IMR-90 (cell line): ENCODE measurements around the gene EXOC2. TPM values are rescaled to one million over a fixed set of nuclear protein-coding genes. Genes with fewer than 3 reads are reported as not detected.

Experiments
- ATAC-seq: fragments of 200-7000 bp; cut with Tn5 transposase; 2 replicates; pipeline ENCODE4 v1.9.1; 2020; ENCODE audit warnings: low read depth, mild to moderate bottlenecking, moderate library complexity
- BruUV-seq: library from RNA; stranded (reverse); fragments of 400-500 nt; replicated peaks from 2 replicates; lab custom pipeline; 2021; lab: Mats Ljungman, UMichigan
- CTCF ChIA-PET: fragments of 300-600 bp; formaldehyde crosslinking; extraction: SDS; loops from one replicate; lab custom pipeline; 2021; ENCODE audit warnings: antibody characterized with exemption; lab: Yijun Ruan, JAX
- POLR2A ChIA-PET: fragments of 300-600 bp; sonication (Branson Sonifier 250); formaldehyde crosslinking; loops from one replicate; lab custom pipeline; 2022; ENCODE audit warnings: antibody characterized with exemption; ENCODE audit not compliant: unreplicated experiment; lab: Charles Lee
- DNase-seq: peaks from one replicate; pipeline ENCODE4 v3.0.0; 2013
- H2AFZ ChIP-seq: replicated peaks from 2 replicates; pipeline ENCODE3; 2013; ENCODE audit warnings: low read length, mild to moderate bottlenecking; ENCODE audit not compliant: poor library complexity
- H2AK5ac ChIP-seq: 2 replicates; pipeline ENCODE4 v1.6.1; 2013; ENCODE audit warnings: low read depth, low read length, inconsistent platforms
- H2AK9ac ChIP-seq: replicated peaks from 2 replicates; pipeline ENCODE3; 2013; ENCODE audit warnings: mild to moderate bottlenecking, low read depth, low read length, moderate library complexity; ENCODE audit not compliant: poor library complexity
- H2BK120ac ChIP-seq: 2 replicates; pipeline ENCODE4 v1.6.1; 2013; ENCODE audit warnings: low read depth, low read length, inconsistent platforms
- H2BK15ac ChIP-seq: 3 replicates; pipeline ENCODE4 v1.6.1; 2013; ENCODE audit warnings: low read depth, low read length, inconsistent platforms
- H2BK20ac ChIP-seq: 2 replicates; pipeline ENCODE4 v1.6.1; 2013; ENCODE audit warnings: low read depth, mild to moderate bottlenecking, inconsistent platforms, low read length, moderate library complexity
- H2BK5ac ChIP-seq: 2 replicates; pipeline ENCODE4 v1.6.1; 2013; ENCODE audit warnings: mild to moderate bottlenecking, low read depth, low read length, inconsistent platforms; ENCODE audit not compliant: poor library complexity, severe bottlenecking
- H3K14ac ChIP-seq: replicated peaks from 2 replicates; pipeline ENCODE4 v1.6.1; 2013; ENCODE audit warnings: low read depth, low read length, inconsistent platforms
- H3K18ac ChIP-seq: 2 replicates; pipeline ENCODE4 v1.6.1; 2013; ENCODE audit warnings: low read depth, low read length, control low read depth
- H3K23ac ChIP-seq: 2 replicates; pipeline ENCODE4 v1.6.1; 2013; ENCODE audit warnings: low read depth, low read length, inconsistent platforms
- H3K27ac ChIP-seq: 2 replicates; pipeline ENCODE4 v1.5.1; 2013; ENCODE audit warnings: mild to moderate bottlenecking, control low read depth, low read length; ENCODE audit not compliant: insufficient read depth
- H3K27me3 ChIP-seq: 2 replicates; pipeline ENCODE4 v1.6.1; 2013; ENCODE audit warnings: low read length; ENCODE audit not compliant: control insufficient read depth, insufficient read depth
- H3K36me3 ChIP-seq: 2 replicates; pipeline ENCODE4 v1.6.1; 2013; ENCODE audit warnings: low read length, mixed read lengths; ENCODE audit not compliant: control insufficient read depth, insufficient read depth
- H3K4ac ChIP-seq: 2 replicates; pipeline ENCODE4 v1.6.1; 2013; ENCODE audit warnings: low read depth, low read length, inconsistent platforms
- H3K4me1 ChIP-seq: 2 replicates; pipeline ENCODE4 v1.6.1; 2013; ENCODE audit warnings: low read length, mixed read lengths; ENCODE audit not compliant: control insufficient read depth, insufficient read depth
- H3K4me2 ChIP-seq: 2 replicates; pipeline ENCODE4 v1.6.1; 2013; ENCODE audit warnings: low read depth, mild to moderate bottlenecking, control low read depth, low read length, moderate library complexity
- H3K4me3 ChIP-seq: 2 replicates; pipeline ENCODE4 v1.5.1; 2013; ENCODE audit warnings: low read depth, mild to moderate bottlenecking, control low read depth, low read length, moderate library complexity; ENCODE audit not compliant: insufficient read depth
- H3K56ac ChIP-seq: 2 replicates; pipeline ENCODE4 v1.6.1; 2013; ENCODE audit warnings: low read length, inconsistent platforms; ENCODE audit not compliant: insufficient read depth; ENCODE audit errors: extremely low read depth
- H3K79me1 ChIP-seq, 2 experiments: 2 replicates each; pipeline ENCODE4 v1.6.1; 2013; ENCODE audit warnings: low read length in 2 of 2, inconsistent platforms in 1 of 2, low read depth in 1 of 2
- H3K9ac ChIP-seq: 2 replicates; pipeline ENCODE4 v1.6.1; 2013; ENCODE audit warnings: low read depth, low read length, control low read depth
- H3K9me1 ChIP-seq: 2 replicates; pipeline ENCODE4 v1.6.1; 2013; ENCODE audit warnings: low read length, inconsistent platforms; ENCODE audit not compliant: insufficient read depth
- H3K9me3 ChIP-seq: 2 replicates; pipeline ENCODE4 v1.6.1; 2013; ENCODE audit warnings: low read length; ENCODE audit not compliant: control insufficient read depth, insufficient read depth
- H4K20me1 ChIP-seq: 2 replicates; pipeline ENCODE4 v1.6.1; 2013; ENCODE audit warnings: low read length, inconsistent platforms; ENCODE audit not compliant: insufficient read depth
- H4K5ac ChIP-seq: 2 replicates; pipeline ENCODE4 v1.6.1; 2013; ENCODE audit warnings: mild to moderate bottlenecking, low read depth, low read length, control low read depth
- H4K8ac ChIP-seq, 2 experiments: 2 replicates each; pipeline ENCODE4 v1.6.1; 2013; ENCODE audit warnings: low read depth in 2 of 2, low read length in 2 of 2, control low read depth in 1 of 2, inconsistent platforms in 1 of 2
- H4K91ac ChIP-seq: 2 replicates; pipeline ENCODE4 v1.6.1; 2013; ENCODE audit warnings: low read depth, low read length, inconsistent platforms; ENCODE audit not compliant: insufficient read depth
- BHLHE40 ChIP-seq: fragments of 150-350 bp; IDR thresholded peaks from 2 replicates; pipeline ENCODE4 v1.6.1; 2016; ENCODE audit warnings: mild to moderate bottlenecking, low read depth, low read length
- CEBPB ChIP-seq: IDR thresholded peaks from 2 replicates; pipeline ENCODE4 v1.6.1; 2012; ENCODE audit warnings: low read depth, low read length, improper control_type of control experiment
- CHD1 ChIP-seq: IDR thresholded peaks from 2 replicates; pipeline ENCODE4 v1.6.1; 2012; ENCODE audit warnings: low read depth, low read length, improper control_type of control experiment
- CTCF ChIP-seq: conservative IDR thresholded peaks from 2 replicates; pipeline ENCODE4 v1.5.1; 2012; ENCODE audit warnings: mild to moderate bottlenecking, low read depth, low read length, improper control_type of control experiment
- ELK1 ChIP-seq: fragments of 150-350 bp; IDR thresholded peaks from 2 replicates; pipeline ENCODE4 v1.6.1; 2016; ENCODE audit warnings: low read depth, mild to moderate bottlenecking, low read length, moderate library complexity, borderline replicate concordance
- FOS ChIP-seq: fragments of 150-350 bp; IDR thresholded peaks from 2 replicates; pipeline ENCODE4 v1.6.1; 2016; ENCODE audit warnings: low read depth, low read length
- MAFK ChIP-seq: IDR thresholded peaks from 2 replicates; pipeline ENCODE4 v1.6.1; 2012; ENCODE audit warnings: low read depth, low read length, improper control_type of control experiment
- MAZ ChIP-seq: IDR thresholded peaks from 2 replicates; pipeline ENCODE4 v1.6.1; 2012; ENCODE audit warnings: low read depth, mild to moderate bottlenecking, low read length, improper control_type of control experiment, moderate library complexity, borderline replicate concordance
- MXI1 ChIP-seq: IDR thresholded peaks from 2 replicates; pipeline ENCODE4 v1.6.1; 2012; ENCODE audit warnings: low read depth, mild to moderate bottlenecking, low read length, moderate library complexity, borderline replicate concordance
- NFE2L2 ChIP-seq: fragments of 150-350 bp; IDR thresholded peaks from 2 replicates; pipeline ENCODE4 v1.6.1; 2016; ENCODE audit warnings: low read depth, mild to moderate bottlenecking, low read length
- POLR2A ChIP-seq: IDR thresholded peaks from 2 replicates; pipeline ENCODE4 v1.6.1; 2012; ENCODE audit warnings: mild to moderate bottlenecking, low read depth, low read length
- RAD21 ChIP-seq: IDR thresholded peaks from 2 replicates; pipeline ENCODE4 v1.6.1; 2012; ENCODE audit warnings: low read length, improper control_type of control experiment
- RCOR1 ChIP-seq: IDR thresholded peaks from 2 replicates; pipeline ENCODE4 v1.6.1; 2012; ENCODE audit warnings: mild to moderate bottlenecking, low read length, improper control_type of control experiment; ENCODE audit not compliant: insufficient replicate concordance
- RFX5 ChIP-seq: IDR thresholded peaks from 2 replicates; pipeline ENCODE4 v1.8.0; 2012; ENCODE audit warnings: low read depth, mild to moderate bottlenecking, low read length, moderate library complexity
- SMC3 ChIP-seq: fragments of 150-350 bp; IDR thresholded peaks from 2 replicates; pipeline ENCODE4 v1.6.1; 2016; ENCODE audit warnings: low read depth, mild to moderate bottlenecking, antibody characterized with exemption, low read length, moderate library complexity
- USF2 ChIP-seq: fragments of 150-350 bp; IDR thresholded peaks from 2 replicates; pipeline ENCODE4 v1.6.1; 2017; ENCODE audit warnings: mild to moderate bottlenecking, antibody characterized with exemption, low read length, low read depth
- WGBS, 2 experiments: methylation state at CpG; one replicate each; pipeline versions ENCODE4 v1.1.5 to v1.1.7; 2013; ENCODE audit warnings: missing lambda C conversion rate in 2 of 2; ENCODE audit not compliant: insufficient read length in 1 of 2; ENCODE audit errors: extremely low coverage in 2 of 2; 5-methylcytosine and 5-hydroxymethylcytosine counted together
- dilution Hi-C: fragments of 300-500 bp; cut with HindIII; formaldehyde crosslinking; loops from one replicate; pipeline ENCODE4 v1.14.3; 2018; ENCODE audit warnings: low sequenced_read_pairs; ENCODE audit not compliant: unreplicated experiment
- in situ Hi-C: fragments of 300-500 bp; cut with MboI; formaldehyde crosslinking; loops from 3 replicates; pipeline ENCODE4 v1.14.3; 2019; ENCODE audit warnings: low sequenced_read_pairs, inconsistent platforms, mixed read lengths
- intact Hi-C: fragments of 100-400 bp; cut with micrococcal nuclease; formaldehyde crosslinking; loops from 2 replicates; pipeline ENCODE4 v1.10.0; 2022
- polyA plus RNA-seq, 3 experiments: library from polyadenylated mRNA; depleted of rRNA; stranded (reverse); fragments of >200 nt; gene quantifications; 2 replicates each; pipeline ENCODE4 v1.2.3, GENCODE V29; 2012; ENCODE audit warnings: low replicate concordance in 1 of 3
- total RNA-seq: library from RNA; depleted of rRNA; stranded (reverse); fragments of >200 nt; gene quantifications from 2 replicates; pipeline ENCODE4 v1.2.3, GENCODE V29; 2012

The EXOC2 gene
- total and polyA plus RNA-seq, 2 of the 4 experiments (the other 2 are of a cell fraction), result 13.1 to 37.3 TPM

GRCh38 chr6:502761-503160 lies 190.2 kb downstream of the EXOC2 start:
- peaks cover 0 to 3% of the 10 kb centered on the region in 2 experiments; a peak in 2 of 4 replicates for H3K79me1 ChIP-seq

More at GRCh38 chr6:502761-503160, 190.2 kb downstream of the EXOC2 start:
- no peak overlapping the region for H3K18ac ChIP-seq
- no peak for ATAC-seq
- DNase-seq, result no peak
- no peak overlapping the region for H2AK5ac ChIP-seq
- ChIA-PET CTCF (interaction anchor here (0.9 to 1.5 kb wide), 2 partner anchors 10 to 15 kb away, joined by 3 to 4 read pairs; no protein-coding TSS in a partner anchor), POLR2A (no interaction called here)
- H4K5ac ChIP-seq, result no peak overlapping the region
- no peak overlapping the region for H3K23ac ChIP-seq
- H3K27ac ChIP-seq, result no peak overlapping the region
- no peaks in the 10 kb centered on the region for H3K4me1 ChIP-seq
- no peaks in the 10 kb centered on the region for H4K20me1 ChIP-seq
- H2BK120ac ChIP-seq, result no peak overlapping the region
- no CpG with 5 or more reads among the region's 7 CpGs for WGBS, 2 experiments
- dilution Hi-C loops (no loop called here), intact Hi-C loops (loop anchor here (10.0 kb wide), 1 partner anchor 208 kb away; the partner anchor contains the start of gene DUSP22), in situ Hi-C loops (no loop called here)
- H3K27me3 ChIP-seq, result no peaks in the 10 kb centered on the region
- no peak overlapping the region for H4K91ac ChIP-seq
- H3K9me3 ChIP-seq, result no peaks in the 10 kb centered on the region
- H2AK9ac ChIP-seq, result no peak overlapping the region
- no peak overlapping the region for H2AFZ ChIP-seq
- H4K8ac ChIP-seq, result no peak overlapping the region
- H2BK20ac ChIP-seq, result no peak overlapping the region
- no peak overlapping the region for H3K4me3 ChIP-seq
- no peak overlapping the region for H3K4ac ChIP-seq
- BruUV-seq, result no TSS peak
- no peak overlapping the region for H3K9ac ChIP-seq
- no peak overlapping the region for H2BK5ac ChIP-seq
- H3K56ac ChIP-seq, result no peak overlapping the region
- TF ChIP-seq CEBPB, result no peak
- TF ChIP-seq MAZ, result no peak
- no peak for TF ChIP-seq FOS
- no peak for TF ChIP-seq MAFK
- no peak for TF ChIP-seq MXI1
- no peak for TF ChIP-seq BHLHE40
- TF ChIP-seq USF2, result no peak
- TF ChIP-seq CHD1, result no peak
- no peak for TF ChIP-seq RCOR1
- TF ChIP-seq RAD21, result no peak
- TF ChIP-seq ELK1, result no peak
- TF ChIP-seq SMC3, result no peak
- no peak for TF ChIP-seq RFX5
- TF ChIP-seq POLR2A, result no peak
- TF ChIP-seq NFE2L2, result no peak
- TF ChIP-seq CTCF, result no peak
- H3K4me2 ChIP-seq, result no peak overlapping the region
- H3K14ac ChIP-seq, result no peak overlapping the region
- H3K36me3 ChIP-seq, result peaks cover 6% of the 10 kb centered on the region; the same call in 1 of the 2 replicates
- H2BK15ac ChIP-seq, result no peak overlapping the region
- peaks cover 9% of the 10 kb centered on the region; the same call in 1 of the 2 replicates for H3K9me1 ChIP-seq
